ENCODE measurements around the gene THSD4.

DNA sequence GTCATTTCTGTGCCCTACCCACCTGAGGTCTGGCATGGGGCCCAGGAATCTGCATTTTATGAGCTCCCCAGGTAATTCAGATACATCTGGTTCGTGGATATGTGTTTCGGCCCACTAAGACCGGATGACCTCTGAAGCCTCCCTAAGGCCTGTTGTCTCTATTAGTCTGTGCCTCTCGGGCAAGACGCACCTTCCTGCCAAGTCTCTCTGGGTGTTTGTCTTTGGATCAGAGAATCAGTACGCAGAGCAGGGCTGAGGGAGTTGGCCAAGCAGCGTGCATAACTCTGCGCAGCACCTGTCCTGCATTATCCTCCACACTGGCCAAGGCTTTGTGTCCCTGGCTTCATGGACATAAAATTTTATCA lies 181.0 kb downstream of the THSD4 start:
- TF ChIP-seq, protein P1, sequence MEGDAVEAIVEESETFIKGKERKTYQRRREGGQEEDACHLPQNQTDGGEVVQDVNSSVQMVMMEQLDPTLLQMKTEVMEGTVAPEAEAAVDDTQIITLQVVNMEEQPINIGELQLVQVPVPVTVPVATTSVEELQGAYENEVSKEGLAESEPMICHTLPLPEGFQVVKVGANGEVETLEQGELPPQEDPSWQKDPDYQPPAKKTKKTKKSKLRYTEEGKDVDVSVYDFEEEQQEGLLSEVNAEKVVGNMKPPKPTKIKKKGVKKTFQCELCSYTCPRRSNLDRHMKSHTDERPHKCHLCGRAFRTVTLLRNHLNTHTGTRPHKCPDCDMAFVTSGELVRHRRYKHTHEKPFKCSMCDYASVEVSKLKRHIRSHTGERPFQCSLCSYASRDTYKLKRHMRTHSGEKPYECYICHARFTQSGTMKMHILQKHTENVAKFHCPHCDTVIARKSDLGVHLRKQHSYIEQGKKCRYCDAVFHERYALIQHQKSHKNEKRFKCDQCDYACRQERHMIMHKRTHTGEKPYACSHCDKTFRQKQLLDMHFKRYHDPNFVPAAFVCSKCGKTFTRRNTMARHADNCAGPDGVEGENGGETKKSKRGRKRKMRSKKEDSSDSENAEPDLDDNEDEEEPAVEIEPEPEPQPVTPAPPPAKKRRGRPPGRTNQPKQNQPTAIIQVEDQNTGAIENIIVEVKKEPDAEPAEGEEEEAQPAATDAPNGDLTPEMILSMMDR (IDR thresholded peaks at IDR 0.05; ENCODE audit: insufficient read depth, low read depth, low read length): no peak
- TF ChIP-seq EZH2 (IDR thresholded peaks at IDR 0.05; ENCODE audit: insufficient read depth, low read length): no peak
